ENCODE data around the gene DYNLT3.

GRCh38 chrX:37896511-37896890 lies 49.1 kb upstream of the DYNLT3 start:
- TF ChIP-seq EZH2phosphoT487 (IDR thresholded peaks at IDR 0.05; ENCODE audit: low read depth, severe bottlenecking, unreplicated experiment) (no peak), CTCF (IDR thresholded peaks at IDR 0.05; ENCODE audit: poor library complexity) (no peak)

Measured in hepatocyte (in vitro differentiated cells).